Activated T-cell treated with anti-CD3 and anti-CD28 coated beads for 24 hours (primary cell): ENCODE results near the gene CCR2.
"Not testable (repeated sequence)": the region's sequence is repeated elsewhere in the genome, so short reads cannot be mapped to it uniquely, and the experiment has no call there.

Experiments used
- DNase-seq: peaks from one replicate; pipeline ENCODE4 v3.0.0-alpha.2; 2020; ENCODE audit warnings: low read depth

Gene CCR2

GRCh38 chr3:46353647-46354410, at the start of gene CCR2:
Gene CCR2 (plus strand): TSS chr3:46354111. CDS start chr3:46357528, 3,417 bp downstream.
- DNase-seq, result peak; percentile 26

DNA sequence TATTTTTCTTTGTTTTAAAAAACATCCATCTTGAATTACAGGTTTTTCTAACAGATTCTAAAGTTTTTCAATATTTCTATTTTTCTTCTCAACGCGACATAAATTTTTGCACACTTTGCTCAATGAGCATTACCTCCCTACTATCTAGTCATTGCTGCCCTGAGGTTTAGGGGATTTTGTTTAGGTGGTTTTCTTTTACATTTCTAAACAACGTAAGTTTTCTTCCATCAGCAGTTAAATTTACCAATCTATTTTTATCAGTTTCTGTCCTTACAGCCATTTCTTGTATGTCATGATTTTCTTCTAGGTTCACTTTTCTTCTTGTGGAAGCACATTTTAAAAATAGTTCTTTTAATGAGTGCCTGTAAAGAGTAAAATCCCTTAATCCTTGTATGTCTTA, 49.2 kb upstream of the CCR2 start:
- DNase-seq, result no peak

DNA sequence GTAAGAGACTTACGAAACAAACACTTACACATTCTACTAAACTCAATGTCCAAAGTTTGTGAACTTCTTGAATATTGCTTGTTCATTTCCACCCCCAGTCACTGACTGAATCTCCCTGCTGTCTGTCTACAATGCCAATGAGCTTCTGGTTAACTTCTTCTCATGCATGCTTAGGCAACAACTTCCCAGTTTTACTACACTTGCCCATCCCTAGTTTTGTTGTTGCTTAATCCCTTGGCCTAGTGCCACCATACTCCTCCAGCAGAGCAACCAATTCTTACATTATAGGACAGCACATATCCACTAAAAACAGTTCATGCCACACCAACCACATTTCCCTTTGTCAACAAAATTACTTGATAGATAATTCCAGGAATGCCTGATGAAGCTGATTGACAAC, 40.9 kb upstream of the CCR2 start:
- no peak for DNase-seq

- DNase-seq, result no peak
These were observed 39.4 kb upstream of the CCR2 start for GRCh38 chr3:46314517-46314916.

- no peak for DNase-seq
These were observed 37.7 kb upstream of the CCR2 start for GRCh38 chr3:46316206-46316605.

GRCh38 chr3:46318207-46318927, 35.5 kb upstream of the CCR2 start:
- no peak for DNase-seq

DNA sequence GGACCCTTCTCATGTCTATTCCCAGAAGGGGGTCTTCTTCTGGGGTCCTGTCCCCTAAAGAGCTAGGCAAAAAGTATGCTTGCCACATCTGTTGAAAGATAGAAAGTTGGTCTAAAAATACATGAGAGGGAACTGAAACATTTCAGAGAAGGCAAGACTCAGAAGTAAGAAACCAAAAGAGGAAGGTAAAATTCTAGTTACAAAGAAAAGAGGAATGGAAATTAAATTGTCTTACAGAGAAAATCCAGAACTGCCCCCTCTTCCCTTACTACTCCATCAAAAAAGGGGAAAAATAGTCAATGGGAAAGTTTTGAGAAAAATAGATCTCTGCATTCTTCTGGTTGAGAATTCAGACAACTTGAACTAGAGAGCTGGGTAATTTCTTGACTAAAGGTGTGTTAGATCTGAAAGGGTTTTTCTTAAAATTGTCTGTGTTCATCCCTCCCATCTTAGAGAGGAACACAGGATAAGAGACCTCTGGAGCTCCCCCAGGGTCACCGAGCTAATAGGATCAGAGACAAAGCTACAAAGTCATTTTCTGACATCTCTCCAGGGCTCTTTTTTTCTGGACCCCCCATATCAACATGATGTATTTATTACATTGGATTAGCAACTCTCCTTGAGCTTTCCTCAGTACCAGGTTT, 32.3 kb upstream of the CCR2 start:
- no peak for DNase-seq

DNA sequence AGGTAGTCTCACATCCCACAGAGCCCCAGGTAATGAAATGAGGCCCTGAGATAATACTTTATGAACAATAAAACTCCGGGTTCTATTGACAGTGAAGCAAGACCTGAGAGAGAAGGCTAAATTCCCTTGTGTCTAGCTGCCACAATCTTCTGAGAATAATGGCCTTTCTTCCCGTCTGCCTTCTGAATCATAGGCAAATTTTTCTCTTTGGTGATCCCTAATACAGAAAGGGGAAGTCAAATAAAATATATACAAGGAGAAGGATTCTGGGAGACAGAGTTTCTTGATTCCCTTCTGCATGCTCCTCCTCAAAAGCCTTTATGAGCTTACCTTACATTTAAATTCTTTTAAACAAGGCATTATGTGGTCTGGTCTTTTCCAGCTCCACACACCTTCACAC, 29.9 kb upstream of the CCR2 start:
- DNase-seq, result no peak

DNA sequence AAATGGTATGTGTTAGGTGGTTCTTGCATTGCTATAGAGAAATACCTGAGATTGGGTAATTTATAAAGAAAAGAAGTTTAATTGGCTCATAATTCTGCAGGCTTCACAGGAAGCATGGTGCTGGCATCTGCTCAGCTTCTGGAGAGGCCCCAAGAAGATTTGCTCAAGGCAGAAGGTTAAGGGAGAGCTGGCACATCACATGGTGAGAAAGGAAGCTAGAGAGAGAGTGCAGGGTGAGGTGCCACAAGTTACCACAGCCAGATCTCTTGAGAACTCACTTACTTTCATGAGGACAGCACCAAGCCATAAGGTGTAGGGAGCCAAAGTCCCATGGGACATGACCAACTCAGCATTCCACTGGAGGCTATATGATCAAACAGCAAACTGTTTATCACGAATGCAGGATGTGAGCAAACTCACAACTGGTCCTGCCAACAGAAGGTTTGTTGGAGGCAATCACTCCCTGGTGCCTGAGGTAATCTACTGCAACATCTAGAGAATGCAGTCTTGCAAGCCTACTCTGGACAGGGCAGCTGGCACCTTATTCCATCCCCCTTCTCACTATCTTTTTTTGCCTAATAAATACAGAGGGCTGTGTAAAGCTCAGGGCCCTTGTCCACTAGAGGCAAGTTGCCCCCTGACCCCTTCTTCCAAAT, 28.1 kb upstream of the CCR2 start:
- no peak for DNase-seq

DNA sequence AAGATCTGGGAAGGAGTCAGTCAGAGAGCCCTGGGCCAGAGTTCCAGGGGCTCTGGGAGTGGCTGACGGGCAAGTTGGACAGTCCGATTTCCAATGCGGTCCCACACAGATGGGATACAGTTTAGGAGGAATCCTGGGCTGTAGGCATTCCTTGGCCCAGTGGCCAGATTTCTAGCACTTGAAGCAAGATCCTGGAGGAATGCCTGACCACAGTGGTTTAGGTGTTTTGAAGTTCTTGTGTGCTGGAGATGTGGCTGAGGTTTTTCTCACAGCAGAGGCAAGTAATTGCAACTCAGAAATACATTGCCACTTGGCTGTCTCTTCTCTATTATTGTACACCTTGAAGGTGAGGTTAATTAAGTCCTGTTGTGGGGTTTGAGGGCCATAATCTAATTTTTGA, 23.2 kb upstream of the CCR2 start:
- DNase-seq, result not testable (repeated sequence)

- DNase-seq, result no peak
These were observed 19.0 kb upstream of the CCR2 start for GRCh38 chr3:46334741-46335478.

- no peak for DNase-seq
These were observed 18.4 kb upstream of the CCR2 start for GRCh38 chr3:46335541-46335940.

DNA sequence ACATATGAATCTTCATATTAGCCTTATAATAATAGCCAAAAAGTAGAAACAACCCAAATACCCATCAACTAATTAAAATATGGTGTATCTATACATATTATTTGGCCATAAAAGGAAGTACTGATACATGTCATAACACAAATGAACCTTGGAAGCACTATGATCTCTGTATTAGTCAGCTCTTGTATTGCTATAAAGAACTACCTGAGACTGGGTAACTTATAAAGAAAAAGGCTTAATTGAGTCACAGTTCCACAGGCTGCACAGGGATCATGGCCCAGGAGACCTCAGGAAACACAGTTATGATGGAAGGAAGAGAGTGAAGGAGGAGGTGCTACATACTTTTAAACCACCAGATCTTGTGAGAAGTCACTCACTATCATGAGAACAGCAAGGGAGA, 16.0 kb upstream of the CCR2 start:
- DNase-seq, result no peak

GRCh38 chr3:46338840-46339239, 15.1 kb upstream of the CCR2 start:
- no peak for DNase-seq

DNA sequence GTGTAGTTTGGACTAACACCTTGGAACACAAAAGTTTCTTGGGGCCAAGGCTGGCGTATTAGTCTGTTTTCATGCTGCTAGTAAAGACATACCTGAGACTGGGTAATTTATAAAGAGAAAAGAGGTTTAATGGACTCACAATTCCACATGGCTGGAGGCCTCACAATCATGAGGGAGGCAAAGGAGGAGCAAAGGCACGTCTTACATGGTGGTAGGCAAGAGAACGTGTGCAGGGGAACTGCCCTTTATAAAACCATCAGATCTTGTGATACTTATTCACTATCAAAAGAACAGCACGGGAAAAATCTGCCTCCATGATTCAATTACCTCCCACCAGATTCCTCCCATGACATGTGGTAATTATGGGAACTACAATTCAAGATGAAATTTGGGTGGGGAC, 9.4 kb upstream of the CCR2 start:
- no peak for DNase-seq

GRCh38 chr3:46348823-46349482, 5.0 kb upstream of the CCR2 start:
- no peak for DNase-seq

GRCh38 chr3:46349484-46350261, 4.2 kb upstream of the CCR2 start:
- no peak for DNase-seq

DNA sequence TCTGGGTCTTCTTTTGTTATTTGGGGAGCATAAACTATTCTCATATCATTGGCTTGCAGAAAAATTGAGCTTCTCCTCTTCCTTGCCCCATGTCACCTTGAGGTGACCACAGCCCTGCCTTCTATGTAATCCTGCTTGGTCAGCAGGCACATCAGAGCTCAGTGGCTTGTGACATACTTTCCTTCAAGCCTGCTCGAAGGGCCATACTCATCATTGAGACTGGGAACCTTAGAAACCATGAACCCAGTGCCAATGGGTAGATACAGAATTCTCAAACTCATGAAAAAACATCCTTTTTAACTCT, 3.7 kb upstream of the CCR2 start:
- DNase-seq, result no peak

- no peak for DNase-seq
These were observed 2.3 kb upstream of the CCR2 start for GRCh38 chr3:46351646-46352045.

DNA sequence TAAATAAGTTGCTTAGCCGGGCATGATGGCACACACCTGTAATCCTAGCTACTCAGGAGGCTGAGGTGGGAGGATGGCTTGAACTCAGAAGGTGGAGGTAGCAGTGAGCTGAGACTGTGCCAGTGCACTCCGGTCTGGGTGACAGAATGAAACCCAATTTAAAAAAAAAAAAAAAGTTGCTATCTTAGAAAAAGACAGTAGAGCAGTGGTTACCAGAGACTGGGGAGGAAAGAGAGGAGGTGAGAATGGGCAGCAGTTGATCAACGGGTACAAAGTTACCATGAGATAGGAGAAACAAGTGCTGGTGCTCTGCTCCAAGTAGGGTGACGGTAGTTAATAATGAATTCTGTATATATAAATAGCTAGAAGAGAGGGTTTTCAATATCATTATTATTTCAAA, 821 bp upstream of the CCR2 start:
- DNase-seq, result no peak

DNA sequence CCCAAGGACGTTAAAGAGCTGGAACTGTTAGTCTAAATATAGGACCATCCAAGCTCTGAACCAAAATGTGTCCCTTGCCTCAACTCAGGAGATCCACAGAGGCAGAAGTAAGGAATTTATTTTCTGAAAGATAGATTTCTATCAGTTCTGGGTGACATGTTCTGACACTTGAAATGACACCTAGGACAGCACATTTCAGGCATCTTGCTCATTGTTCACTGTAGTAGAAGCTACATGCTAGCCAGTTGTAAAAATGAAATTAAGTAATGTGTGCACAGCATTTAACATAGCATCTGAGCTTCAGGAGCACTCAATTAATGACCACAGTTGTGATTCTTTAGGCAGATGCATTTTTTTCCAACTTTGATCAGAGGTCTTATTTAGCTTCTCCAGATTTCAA, 567 bp downstream of the CCR2 start:
- DNase-seq, result no peak
